Measurements from ENCODE around the gene DPH3.
A peak's percentile ranks its signal among the peaks of the same experiment; 100 is the strongest.

Gene DPH3

DNA sequence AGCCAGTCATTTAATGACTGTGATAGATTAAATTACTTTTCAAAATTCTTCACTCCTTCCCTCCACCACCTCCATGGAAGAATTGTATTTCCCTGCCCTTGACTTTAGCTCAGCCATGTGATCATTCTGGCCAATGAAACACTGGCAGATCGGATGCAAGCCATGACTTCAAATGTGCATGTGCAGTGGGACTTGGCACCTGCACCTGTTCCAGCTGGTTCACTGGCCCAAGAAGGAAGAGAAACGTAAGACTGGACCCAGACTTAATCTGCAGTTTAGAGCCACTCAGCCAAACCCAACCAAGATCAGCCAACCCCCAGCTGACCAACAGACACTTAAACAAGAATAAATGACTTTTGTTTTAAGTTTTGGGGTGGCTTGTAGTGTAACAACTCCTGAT, 11.8 kb downstream of the DPH3 start:
- TF ChIP-seq, protein P1, sequence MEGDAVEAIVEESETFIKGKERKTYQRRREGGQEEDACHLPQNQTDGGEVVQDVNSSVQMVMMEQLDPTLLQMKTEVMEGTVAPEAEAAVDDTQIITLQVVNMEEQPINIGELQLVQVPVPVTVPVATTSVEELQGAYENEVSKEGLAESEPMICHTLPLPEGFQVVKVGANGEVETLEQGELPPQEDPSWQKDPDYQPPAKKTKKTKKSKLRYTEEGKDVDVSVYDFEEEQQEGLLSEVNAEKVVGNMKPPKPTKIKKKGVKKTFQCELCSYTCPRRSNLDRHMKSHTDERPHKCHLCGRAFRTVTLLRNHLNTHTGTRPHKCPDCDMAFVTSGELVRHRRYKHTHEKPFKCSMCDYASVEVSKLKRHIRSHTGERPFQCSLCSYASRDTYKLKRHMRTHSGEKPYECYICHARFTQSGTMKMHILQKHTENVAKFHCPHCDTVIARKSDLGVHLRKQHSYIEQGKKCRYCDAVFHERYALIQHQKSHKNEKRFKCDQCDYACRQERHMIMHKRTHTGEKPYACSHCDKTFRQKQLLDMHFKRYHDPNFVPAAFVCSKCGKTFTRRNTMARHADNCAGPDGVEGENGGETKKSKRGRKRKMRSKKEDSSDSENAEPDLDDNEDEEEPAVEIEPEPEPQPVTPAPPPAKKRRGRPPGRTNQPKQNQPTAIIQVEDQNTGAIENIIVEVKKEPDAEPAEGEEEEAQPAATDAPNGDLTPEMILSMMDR (IDR thresholded peaks at IDR 0.05; ENCODE audit: low read depth, low read length): no peak

DNA sequence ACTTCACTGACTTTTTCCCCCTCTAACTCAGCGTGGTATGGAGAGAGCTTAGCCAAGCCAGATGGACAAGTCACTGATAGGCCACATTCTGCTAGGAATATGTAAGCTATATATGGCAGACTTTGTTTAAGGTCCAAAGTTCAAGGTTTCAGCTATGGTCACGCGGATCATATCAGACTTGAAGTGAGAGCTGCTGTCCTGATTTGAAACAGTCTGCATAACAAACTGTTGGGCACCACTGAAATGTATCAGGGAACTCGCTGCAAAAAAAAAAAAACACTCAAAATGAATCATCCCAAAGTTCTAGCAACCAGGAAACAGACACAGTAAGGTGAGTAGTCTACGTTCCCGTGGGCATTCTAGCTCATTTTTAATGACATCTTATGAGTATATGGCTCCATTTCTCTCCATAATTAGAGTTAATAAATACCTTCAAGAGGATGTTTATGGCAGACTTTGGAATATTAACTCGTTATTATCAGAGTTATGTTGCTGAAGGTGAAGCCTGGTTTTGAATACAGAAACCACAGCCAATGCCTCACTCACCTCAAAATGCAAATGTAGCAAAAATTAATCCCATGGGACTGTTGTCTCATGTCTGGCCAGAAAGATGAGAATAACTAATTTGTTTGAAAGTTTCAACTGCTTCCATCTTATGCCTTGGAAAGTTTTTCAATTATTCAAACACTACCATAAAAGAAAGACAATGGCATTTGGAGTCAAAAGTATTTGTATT, 12.3 kb downstream of the DPH3 start:
- H3K4me3 ChIP-seq (ENCODE audit: low read depth, low read length): no peak overlapping the region
- TF ChIP-seq, protein P1 (IDR thresholded peaks at IDR 0.05; ENCODE audit: low read depth, low read length): no peak
- no peak for DNase-seq (ENCODE audit: low read depth, low spot score)
- in situ Hi-C loops (cut with HindIII; ENCODE audit: low sequenced_read_pairs): no loop called here

More for the DNA sequence above, 11.8 kb downstream of the DPH3 start:
- H3K4me3 ChIP-seq (ENCODE audit: low read depth, low read length): no peak overlapping the region
- in situ Hi-C loops (cut with HindIII; ENCODE audit: low sequenced_read_pairs): no loop called here
- DNase-seq (ENCODE audit: low read depth, low spot score): no peak

DNA sequence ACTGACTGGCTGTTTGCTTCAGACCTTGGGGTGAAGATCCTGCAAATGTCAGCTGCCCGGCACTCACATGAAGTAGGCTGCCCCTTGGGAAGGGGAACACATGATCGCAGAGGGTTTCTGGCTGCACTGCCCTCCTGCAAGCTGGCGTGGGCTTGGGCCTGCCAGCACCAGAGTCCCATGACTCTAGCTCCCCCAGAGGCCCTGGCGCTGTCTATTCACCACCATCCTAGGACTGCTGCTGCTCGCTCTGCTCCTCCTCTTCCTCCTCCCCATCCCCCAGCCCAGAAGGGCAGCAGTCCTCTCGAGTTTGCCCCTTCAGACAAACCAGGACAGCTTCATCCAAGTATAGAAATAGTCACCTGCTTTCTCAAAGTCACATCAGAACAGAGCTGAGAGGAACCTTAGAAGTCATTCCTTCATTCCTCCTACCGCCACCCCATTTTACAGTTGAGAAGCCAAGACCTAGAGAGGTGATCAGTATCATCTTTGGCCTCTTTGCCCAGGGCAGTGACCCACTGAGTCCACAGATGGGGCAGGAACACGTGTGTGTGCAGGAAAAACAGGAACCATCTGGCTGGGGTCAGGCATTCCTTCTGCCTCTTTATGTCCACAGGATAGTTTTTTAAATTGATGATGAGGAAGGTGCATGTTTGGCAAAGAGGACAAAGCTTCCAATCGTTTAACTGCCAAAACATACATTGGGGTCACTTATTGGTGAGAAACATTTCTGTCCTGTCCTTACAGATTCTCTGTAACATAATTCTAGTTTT, 13.2 kb downstream of the DPH3 start:
- TF ChIP-seq, protein P1 (IDR thresholded peaks at IDR 0.05; ENCODE audit: low read depth, low read length): no peak
- DNase-seq (ENCODE audit: low read depth, low spot score): no peak
- in situ Hi-C loops (cut with HindIII; ENCODE audit: low sequenced_read_pairs): no loop called here
- no peak overlapping the region for H3K4me3 ChIP-seq (ENCODE audit: low read depth, low read length)

DNA sequence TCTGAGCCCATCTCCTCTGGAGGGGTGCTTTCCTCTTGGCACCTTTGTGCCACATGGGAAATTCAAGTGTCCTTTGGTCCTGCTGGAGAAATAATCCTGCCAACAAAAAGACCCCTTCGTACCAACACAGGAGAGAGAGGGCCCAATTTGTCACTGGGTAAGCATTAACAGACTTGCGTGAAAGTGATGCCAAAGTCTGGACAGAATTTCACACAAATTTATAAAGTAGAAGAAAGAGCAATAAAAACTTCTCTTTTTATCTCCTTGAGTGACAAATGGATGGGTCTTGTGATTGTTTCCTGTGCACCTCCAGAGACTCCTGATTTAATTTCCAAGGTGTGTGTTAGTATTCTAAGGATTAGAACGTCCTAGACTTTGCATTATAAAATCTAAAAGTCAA, 14.9 kb downstream of the DPH3 start:
- no peak overlapping the region for H3K4me3 ChIP-seq (ENCODE audit: low read depth, low read length)
- TF ChIP-seq, protein P1 (IDR thresholded peaks at IDR 0.05; ENCODE audit: low read depth, low read length): no peak
- in situ Hi-C loops (cut with HindIII; ENCODE audit: low sequenced_read_pairs): no loop called here
- no peak for DNase-seq (ENCODE audit: low read depth, low spot score)

DNA sequence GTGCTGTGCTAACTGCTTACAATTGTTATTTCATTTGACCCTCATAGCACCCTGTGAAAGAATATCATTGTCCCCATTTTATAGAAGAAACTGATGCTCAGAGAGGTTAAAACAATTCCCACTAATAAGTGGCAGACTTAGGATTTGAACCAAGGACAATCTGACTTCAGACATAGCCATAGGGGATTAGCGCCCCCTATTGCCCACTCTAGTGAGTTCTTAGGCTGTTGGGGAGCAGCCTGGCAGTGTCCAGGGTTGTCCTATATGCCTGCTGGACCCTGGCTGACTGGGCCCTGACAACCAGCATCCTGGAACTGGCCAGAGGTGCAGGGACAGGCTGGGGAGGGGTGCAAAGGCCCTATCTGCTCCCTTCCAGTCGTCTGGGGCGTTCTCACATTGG, 15.4 kb downstream of the DPH3 start:
- peak; percentile 34 for DNase-seq (ENCODE audit: low read depth, low spot score)
- TF ChIP-seq, protein P1 (IDR thresholded peaks at IDR 0.05; ENCODE audit: low read depth, low read length): peak; percentile 62
- in situ Hi-C loops (cut with HindIII; ENCODE audit: low sequenced_read_pairs): no loop called here
- no peak overlapping the region for H3K4me3 ChIP-seq (ENCODE audit: low read depth, low read length)

DNA sequence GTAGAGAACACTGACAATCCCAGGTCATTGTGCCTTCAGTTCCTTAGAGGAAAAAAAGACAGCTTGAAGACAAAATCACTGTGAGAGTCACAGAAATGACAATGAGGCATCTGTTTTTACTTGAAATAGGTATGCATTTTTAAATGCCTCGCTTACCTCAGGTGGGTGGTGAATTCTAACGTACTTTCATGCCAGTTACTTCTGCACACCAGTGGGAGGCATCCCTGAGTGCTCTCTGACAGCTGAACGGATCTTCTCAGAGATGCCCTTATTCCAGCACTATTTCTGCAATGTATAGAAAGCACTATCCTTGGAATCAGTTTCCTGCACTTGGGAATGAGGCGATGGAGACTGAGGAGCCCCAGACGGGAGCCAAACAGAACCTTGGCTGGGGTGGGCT, 16.2 kb downstream of the DPH3 start:
- in situ Hi-C loops (cut with HindIII; ENCODE audit: low sequenced_read_pairs): no loop called here
- no peak for DNase-seq (ENCODE audit: low read depth, low spot score)
- TF ChIP-seq, protein P1 (IDR thresholded peaks at IDR 0.05; ENCODE audit: low read depth, low read length): no peak
- no peak overlapping the region for H3K4me3 ChIP-seq (ENCODE audit: low read depth, low read length)

Data from astrocyte of the spinal cord (primary cell).